Bronchial epithelial cell (primary cell): ENCODE measurements around the gene PLCG2. TPM values are rescaled to one million over a fixed set of nuclear protein-coding genes. Genes with fewer than 3 reads are reported as not detected.
A peak's percentile ranks its signal among the peaks of the same experiment; 100 is the strongest.

Experiments used
- DNase-seq: peaks from one replicate; pipeline ENCODE4 v3.0.0-alpha.2; 2010; ENCODE audit warnings: low read depth
- FAIRE-seq: peaks from 2 replicates; lab custom pipeline; 2011; peaks lifted over from hg19 to GRCh38; lab: Jason Lieb, UNC
- H3K27me3 ChIP-seq: 2 replicates; pipeline ENCODE4 v1.5.1; 2011; ENCODE audit warnings: low read length; ENCODE audit not compliant: control insufficient read depth, insufficient read depth
- H3K36me3 ChIP-seq: 2 replicates; pipeline ENCODE4 v1.5.1; 2011; ENCODE audit warnings: low read length; ENCODE audit not compliant: control insufficient read depth, insufficient read depth
- H3K4me3 ChIP-seq: 2 replicates; pipeline ENCODE4 v1.5.1; 2011; ENCODE audit warnings: mild to moderate bottlenecking, low read depth, low read length, control low read depth
- total RNA-seq: library from RNA; depleted of rRNA; stranded (reverse); fragments of >200 nt; gene quantifications from 2 replicates; pipeline ENCODE4 v1.2.1, GENCODE V29; 2014
- TF ChIP-seq, protein P1 (sequence below): IDR thresholded peaks from 2 replicates; pipeline ENCODE4 v1.5.1; 2011; ENCODE audit warnings: mild to moderate bottlenecking, moderate library complexity, low read length, control low read depth, inconsistent platforms; ENCODE audit not compliant: insufficient read depth, severe bottlenecking

The PLCG2 gene
- total RNA-seq, 1 donor from 2014 or later, result 1.8 TPM

DNA sequence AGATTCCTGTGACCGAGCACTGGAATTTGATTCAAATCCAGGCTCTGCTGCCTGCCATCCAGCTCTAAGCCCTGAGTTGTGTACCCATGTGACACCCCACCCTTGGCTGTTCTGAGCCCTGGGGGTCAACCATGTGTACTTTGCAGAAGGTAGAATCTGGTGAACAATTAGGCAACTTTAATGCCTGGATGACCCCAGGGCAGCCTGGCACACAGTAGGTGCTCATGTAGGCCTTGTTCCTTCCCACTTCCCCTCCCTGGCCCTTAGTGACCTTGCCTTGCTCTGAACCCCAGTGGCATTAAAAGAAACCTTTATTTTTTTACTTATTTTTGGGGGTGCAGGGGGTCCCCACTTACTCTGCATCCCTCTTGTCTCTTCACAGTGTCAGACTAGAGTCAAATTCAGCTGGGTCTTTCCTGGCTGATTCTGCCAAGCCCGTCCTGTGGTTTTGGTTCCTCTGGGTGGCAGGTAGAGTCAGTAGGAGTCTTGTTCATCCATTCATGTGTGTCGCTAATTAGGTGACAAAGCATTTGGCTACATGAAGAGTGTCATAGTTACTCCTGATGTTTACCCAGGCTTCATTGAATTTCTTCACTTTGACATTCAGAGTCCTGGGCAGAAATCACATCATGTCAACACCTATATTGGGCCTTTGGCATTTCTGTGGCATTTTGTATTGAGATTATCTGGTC is 89.1 kb downstream of the PLCG2 start:
- FAIRE-seq (no peak), DNase-seq (no peak)
- Histone ChIP-seq H3K36me3 (no peaks in the 10 kb centered on the region), H3K4me3 (no peak overlapping the region), H3K27me3 (peaks cover 11% of the 10 kb centered on the region)
- TF ChIP-seq, protein P1, sequence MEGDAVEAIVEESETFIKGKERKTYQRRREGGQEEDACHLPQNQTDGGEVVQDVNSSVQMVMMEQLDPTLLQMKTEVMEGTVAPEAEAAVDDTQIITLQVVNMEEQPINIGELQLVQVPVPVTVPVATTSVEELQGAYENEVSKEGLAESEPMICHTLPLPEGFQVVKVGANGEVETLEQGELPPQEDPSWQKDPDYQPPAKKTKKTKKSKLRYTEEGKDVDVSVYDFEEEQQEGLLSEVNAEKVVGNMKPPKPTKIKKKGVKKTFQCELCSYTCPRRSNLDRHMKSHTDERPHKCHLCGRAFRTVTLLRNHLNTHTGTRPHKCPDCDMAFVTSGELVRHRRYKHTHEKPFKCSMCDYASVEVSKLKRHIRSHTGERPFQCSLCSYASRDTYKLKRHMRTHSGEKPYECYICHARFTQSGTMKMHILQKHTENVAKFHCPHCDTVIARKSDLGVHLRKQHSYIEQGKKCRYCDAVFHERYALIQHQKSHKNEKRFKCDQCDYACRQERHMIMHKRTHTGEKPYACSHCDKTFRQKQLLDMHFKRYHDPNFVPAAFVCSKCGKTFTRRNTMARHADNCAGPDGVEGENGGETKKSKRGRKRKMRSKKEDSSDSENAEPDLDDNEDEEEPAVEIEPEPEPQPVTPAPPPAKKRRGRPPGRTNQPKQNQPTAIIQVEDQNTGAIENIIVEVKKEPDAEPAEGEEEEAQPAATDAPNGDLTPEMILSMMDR, result no peak

DNA sequence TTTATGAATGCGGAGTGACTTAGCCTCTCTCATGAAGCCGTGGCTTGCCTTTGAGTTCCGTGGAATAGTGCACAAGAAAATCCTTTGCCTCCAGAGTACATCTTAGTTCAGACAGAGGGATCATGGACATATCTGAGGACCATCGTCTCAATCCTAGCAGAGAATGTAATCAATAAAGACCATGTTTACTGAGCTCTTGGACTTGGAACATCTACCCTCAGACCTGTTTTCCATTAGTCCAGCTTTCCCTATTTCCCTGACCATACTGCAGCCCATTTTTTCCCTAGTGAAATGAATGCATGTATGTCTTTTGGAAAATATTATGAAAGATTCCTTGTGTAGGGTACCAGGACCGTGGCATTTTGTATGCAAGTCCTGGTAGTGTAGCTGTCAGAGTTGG is 90.2 kb downstream of the PLCG2 start:
- TF ChIP-seq, protein P1, result no peak
- FAIRE-seq, result no peak
- Histone ChIP-seq H3K27me3 (peaks cover 7% of the 10 kb centered on the region), H3K36me3 (no peaks in the 10 kb centered on the region), H3K4me3 (no peak overlapping the region)
- no peak for DNase-seq

DNA sequence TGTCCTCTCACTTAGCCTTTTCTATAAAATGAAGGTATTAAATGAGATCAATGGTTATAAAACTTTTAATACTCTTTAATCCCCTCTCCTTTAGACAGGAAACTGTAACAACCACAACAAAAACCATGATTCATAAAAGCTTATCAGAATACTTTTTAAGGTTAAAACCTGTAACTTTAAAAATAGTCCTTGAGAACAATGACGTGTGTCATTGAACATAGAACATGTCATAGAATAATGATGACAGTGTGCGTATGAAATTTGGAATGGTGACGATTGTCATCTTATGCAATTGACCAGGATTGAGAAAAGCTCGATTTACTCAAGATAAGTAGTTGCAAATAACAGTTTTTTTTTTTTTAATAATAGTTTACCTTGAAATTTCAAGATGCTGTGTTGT is 94.1 kb downstream of the PLCG2 start:
- Histone ChIP-seq H3K4me3 (no peak overlapping the region), H3K36me3 (no peaks in the 10 kb centered on the region), H3K27me3 (no peaks in the 10 kb centered on the region)
- TF ChIP-seq, protein P1, result no peak
- FAIRE-seq, result no peak
- DNase-seq, result no peak

DNA sequence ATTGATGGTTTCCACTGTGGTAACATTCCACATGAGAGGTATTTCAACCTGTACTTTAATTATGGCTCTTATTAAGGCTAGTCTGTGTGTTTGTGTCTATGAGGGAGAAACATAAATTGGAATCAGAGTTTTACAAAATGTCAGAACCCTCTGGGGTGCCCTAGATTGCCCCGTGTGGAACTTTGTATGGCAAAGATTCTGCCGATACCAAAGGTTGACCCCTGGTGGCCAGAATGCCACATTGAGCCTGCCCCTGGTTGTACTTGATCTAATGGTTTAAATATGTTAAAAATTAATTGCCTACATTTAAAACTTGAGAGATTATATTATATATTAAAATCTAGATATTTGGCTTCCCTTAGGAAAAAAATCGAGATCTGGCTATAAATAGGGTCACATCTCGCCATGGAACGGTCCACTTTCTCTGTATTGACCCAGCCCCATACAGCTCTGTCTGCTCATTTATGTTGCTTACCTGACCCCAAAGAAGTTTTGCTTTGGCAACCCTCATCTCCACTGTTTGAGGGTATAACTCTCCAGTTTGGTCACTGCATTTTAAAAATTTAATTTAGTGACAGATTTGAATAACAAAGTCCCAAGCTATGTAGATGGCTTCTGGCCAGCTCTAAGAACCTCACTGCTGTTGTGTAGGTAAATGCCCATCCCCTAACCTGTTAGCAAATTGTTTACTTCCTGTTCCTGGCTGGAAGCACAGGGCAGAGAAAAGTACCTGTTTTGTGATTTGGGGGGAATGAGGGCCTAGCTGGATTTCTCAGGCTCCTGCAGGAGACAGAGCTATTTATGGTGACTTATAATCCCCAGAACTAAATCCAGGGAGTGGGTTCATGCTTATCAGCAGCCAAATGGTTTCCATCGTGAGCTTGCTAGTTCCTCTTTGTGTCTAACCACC is 95.0 kb downstream of the PLCG2 start:
- no peaks in the 10 kb centered on the region for H3K36me3 ChIP-seq
- TF ChIP-seq, protein P1, result peak; percentile 66
- no peak overlapping the region for H3K4me3 ChIP-seq
- no peak for FAIRE-seq
- DNase-seq, result peak; percentile 49
- no peaks in the 10 kb centered on the region for H3K27me3 ChIP-seq

DNA sequence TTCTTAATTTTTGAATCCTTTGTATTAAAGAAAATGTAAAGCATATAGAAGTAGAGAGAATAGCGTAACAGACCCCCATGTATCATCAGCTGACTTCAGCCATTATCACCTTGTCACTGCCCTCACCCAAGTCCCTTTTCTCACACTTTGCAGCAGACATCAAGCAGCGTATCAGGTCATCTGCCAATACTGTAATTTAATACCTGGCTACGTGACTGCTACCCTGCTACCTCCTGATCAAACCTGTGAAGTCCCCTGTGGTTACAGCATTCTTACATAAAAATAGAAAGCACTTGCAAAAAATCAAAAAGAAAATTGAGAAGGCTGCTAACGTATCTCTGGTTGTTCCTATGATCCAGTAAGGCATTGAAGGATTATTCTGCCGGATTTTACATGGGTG is 96.4 kb downstream of the PLCG2 start:
- TF ChIP-seq, protein P1, result no peak
- no peak for FAIRE-seq
- no peaks in the 10 kb centered on the region for H3K27me3 ChIP-seq
- DNase-seq, result peak; percentile 8
- no peaks in the 10 kb centered on the region for H3K36me3 ChIP-seq
- H3K4me3 ChIP-seq, result no peak overlapping the region
